Tibial artery (tissue), 4 donors: ENCODE results near the gene PRXL2B.

Experiments used
- DNase-seq, 2 donors: peaks; one replicate each; pipeline ENCODE4 v3.0.0-alpha.2; 2019
- H3K27ac ChIP-seq, 2 donors: fragments of 200-600 bp; sonication (generic) in 1 of 2; 1 replicate in 1 of 2; 2 replicates in 1 of 2; pipeline ENCODE4 v1.5.1; 2018 to 2019; ENCODE audit warnings: mild to moderate bottlenecking in 1 of 2
- H3K27me3 ChIP-seq, 2 donors: fragments of 200-600 bp; sonication (generic) in 1 of 2; one replicate each; pipeline versions ENCODE4 v1.5.1 to v1.6.0; 2016 to 2019
- H3K36me3 ChIP-seq, 3 donors: fragments of 200-600 bp; sonication (generic) in 2 of 3; one replicate each; pipeline ENCODE4 v1.5.1; 2016 to 2019; ENCODE audit warnings: mild to moderate bottlenecking in 2 of 3
- H3K4me1 ChIP-seq, 4 donors: fragments of 200-600 bp; sonication (generic) in 2 of 4; 1 replicate in 3 of 4; 2 replicates in 1 of 4; pipeline ENCODE4 v1.5.1; 2016 to 2019
- H3K4me3 ChIP-seq, 2 donors: fragments of 200-600 bp; sonication (generic) in 1 of 2; 1 replicate in 1 of 2; 2 replicates in 1 of 2; pipeline ENCODE4 v1.5.1; 2018 to 2019; ENCODE audit warnings: mild to moderate bottlenecking in 2 of 2
- H3K9me3 ChIP-seq, 3 donors: fragments of 200-600 bp; sonication (generic) in 1 of 3; one replicate each; pipeline ENCODE4 v1.5.1; 2016 to 2019
- intact Hi-C: fragments of 100-400 bp; cut with DNase I; formaldehyde crosslinking; loops from one replicate; pipeline ENCODE4 v1.15.0; 2023; ENCODE audit warnings: low total_unique reads
- TF ChIP-seq, protein P1 (sequence below), 2 experiments: fragments of 200-600 bp in 1 of 2; fragments of 450-650 bp in 1 of 2; IDR thresholded peaks; one replicate each; pipeline ENCODE4 v1.5.1; 2017 to 2019; ENCODE audit warnings: antibody characterized with exemption in 2 of 2, mild to moderate bottlenecking in 1 of 2, moderate library complexity in 1 of 2

PRXL2B gene

DNA sequence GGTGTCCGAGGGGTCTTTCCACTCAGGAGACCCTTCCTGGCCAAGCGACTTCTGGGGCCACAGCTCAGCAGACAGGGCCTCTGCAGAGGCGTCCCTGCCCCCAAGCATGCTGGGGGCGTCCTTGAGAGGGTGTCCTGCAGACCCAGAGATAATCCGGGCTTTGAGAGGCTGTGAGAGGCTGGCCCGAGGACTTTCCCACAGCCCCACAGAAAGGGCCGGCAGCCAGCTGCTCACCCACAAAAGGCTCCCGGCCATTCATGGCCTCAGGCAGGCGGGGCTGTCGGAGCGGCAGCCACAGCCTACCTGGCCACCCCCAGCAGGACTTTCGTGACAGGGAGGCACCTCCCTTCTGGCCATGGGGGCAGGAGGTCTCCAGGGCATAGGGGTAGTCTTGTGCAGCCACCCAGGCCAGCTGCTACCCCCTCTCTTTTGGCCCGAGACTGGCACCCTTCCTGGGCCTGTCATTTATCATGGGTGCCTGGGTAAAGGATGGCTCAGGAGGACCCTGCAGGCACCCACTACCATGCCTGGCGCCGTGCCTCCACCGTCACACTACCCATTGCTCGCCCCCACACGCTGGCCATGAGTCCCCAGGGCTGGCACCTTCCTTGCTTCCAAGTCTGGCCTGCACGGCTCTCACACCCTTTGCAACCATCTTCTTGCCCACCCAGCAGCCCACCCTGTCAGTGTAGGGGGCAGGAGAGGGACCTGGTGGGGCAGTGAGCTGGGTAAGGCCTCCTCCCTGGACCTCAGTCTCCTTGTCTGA, 41.5 kb upstream of the PRXL2B start:
- Histone ChIP-seq H3K27ac (peak overlapping the region; percentile 95 to 97), H3K4me3 (no peak overlapping the region), H3K4me1 (peaks cover 0 to 74% (median 44%) of the 10 kb centered on the region in 4 donors), H3K27me3 (peaks cover 0 to 65% of the 10 kb centered on the region in 2 donors), H3K36me3 (no peaks in the 10 kb centered on the region), H3K9me3 (no peaks in the 10 kb centered on the region)
- no peak for DNase-seq
- TF ChIP-seq, protein P1, sequence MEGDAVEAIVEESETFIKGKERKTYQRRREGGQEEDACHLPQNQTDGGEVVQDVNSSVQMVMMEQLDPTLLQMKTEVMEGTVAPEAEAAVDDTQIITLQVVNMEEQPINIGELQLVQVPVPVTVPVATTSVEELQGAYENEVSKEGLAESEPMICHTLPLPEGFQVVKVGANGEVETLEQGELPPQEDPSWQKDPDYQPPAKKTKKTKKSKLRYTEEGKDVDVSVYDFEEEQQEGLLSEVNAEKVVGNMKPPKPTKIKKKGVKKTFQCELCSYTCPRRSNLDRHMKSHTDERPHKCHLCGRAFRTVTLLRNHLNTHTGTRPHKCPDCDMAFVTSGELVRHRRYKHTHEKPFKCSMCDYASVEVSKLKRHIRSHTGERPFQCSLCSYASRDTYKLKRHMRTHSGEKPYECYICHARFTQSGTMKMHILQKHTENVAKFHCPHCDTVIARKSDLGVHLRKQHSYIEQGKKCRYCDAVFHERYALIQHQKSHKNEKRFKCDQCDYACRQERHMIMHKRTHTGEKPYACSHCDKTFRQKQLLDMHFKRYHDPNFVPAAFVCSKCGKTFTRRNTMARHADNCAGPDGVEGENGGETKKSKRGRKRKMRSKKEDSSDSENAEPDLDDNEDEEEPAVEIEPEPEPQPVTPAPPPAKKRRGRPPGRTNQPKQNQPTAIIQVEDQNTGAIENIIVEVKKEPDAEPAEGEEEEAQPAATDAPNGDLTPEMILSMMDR (IDR thresholded peaks at IDR 0.05), result no peak
- intact Hi-C loops, result no loop called here

DNA sequence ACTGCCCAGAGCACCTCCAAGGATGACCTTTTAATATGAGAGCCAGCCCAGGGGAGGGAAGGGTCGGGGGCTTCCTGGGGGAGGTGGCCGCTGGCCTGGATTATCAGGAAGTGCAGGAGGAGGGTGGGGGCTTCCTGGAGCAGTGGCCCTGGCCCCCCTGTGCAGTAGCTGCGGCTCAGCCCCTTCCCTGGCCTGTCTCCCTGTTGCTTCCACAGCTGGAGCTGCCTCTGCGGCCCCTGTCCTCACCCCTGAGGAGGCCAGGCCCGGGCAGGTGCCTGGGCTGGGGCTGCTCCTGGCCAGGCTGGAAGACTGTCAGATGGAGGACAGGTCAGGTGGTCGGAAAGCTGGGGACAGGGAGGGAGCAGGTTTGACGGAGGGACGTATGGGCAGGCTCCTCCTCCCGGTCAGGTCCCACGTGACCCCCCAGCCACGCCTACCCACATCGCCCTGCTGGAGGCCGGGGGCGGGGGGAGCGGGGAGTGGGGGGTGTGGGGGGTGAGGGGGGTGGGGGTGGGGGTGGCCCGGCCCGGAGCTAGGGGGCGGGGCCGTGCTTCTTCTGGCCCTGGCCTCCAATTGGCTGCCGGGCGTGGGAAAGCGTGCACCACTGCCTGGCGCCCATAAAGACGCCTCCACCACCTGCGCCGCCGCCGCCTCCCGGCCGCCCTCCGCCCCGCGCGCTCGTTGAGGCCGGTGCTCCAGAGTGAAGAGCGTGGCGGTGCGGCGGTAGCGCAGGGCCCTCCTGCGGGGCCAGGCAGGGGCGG, 40.6 kb upstream of the PRXL2B start:
- peaks cover 0 to 70% (median 42%) of the 10 kb centered on the region in 4 donors for H3K4me1 ChIP-seq
- H3K4me3 ChIP-seq, result peak overlapping the region; percentile 56 to 64
- intact Hi-C loops, result loop anchor here (2.0 kb wide), 1 partner anchor 15 kb away; the partner anchor contains the start of gene HES5
- H3K27me3 ChIP-seq, result peaks cover 0 to 56% of the 10 kb centered on the region in 2 donors
- H3K9me3 ChIP-seq, result no peaks in the 10 kb centered on the region
- H3K36me3 ChIP-seq, result no peaks in the 10 kb centered on the region
- H3K27ac ChIP-seq, result peak overlapping the region; percentile 95 to 97
- DNase-seq, result peak; percentile 88 to 94
- TF ChIP-seq, protein P1 (IDR thresholded peaks at IDR 0.05), result no peak

DNA sequence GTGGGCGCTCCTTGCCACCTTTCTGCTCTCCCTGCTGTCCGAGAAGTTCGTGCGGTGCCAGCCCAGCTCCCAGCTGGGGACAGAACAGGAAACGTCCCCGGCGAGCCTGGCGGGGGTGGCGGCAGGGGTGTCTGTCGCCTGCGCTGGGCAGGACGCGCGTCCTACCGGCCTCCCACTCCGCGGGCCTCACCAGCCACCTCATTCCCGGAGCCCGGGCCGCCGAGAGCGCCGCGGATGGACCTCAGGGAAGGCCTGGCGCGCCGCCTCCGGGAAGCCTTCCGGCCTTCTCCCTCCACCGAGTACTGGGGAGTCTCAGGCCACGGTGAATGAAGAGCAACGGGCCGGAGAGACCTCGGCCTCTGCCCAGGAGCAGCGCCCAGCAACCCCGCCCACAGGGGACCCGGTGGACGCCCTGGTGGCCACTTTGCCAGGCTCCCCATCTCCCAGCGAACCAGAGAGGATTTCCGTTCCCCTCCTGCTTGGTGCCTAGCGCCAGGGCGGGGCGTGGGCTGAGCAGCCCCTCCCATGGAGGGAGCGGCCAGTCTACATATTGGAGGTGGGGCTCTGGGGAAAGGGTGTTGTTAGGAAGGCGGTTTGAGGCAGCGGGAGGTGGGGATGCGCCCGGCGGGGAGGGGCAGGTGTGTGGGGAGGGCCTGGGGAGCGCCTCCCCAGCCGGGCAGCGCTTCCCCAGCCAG, 39.9 kb upstream of the PRXL2B start:
- Histone ChIP-seq H3K27ac (peak overlapping the region; percentile 95 to 97), H3K9me3 (no peaks in the 10 kb centered on the region), H3K4me1 (peaks cover 0 to 67% (median 41%) of the 10 kb centered on the region in 4 donors), H3K4me3 (peak overlapping the region; percentile 56 to 64), H3K36me3 (no peaks in the 10 kb centered on the region), H3K27me3 (peaks cover 0 to 51% of the 10 kb centered on the region in 2 donors)
- intact Hi-C loops, result loop anchor here (2.0 kb wide), 1 partner anchor 16 kb away; the partner anchor contains the start of gene HES5
- TF ChIP-seq, protein P1 (IDR thresholded peaks at IDR 0.05), result peak in 1 of 2 experiments; percentile 16
- peak; percentile 91 to 94 for DNase-seq

DNA sequence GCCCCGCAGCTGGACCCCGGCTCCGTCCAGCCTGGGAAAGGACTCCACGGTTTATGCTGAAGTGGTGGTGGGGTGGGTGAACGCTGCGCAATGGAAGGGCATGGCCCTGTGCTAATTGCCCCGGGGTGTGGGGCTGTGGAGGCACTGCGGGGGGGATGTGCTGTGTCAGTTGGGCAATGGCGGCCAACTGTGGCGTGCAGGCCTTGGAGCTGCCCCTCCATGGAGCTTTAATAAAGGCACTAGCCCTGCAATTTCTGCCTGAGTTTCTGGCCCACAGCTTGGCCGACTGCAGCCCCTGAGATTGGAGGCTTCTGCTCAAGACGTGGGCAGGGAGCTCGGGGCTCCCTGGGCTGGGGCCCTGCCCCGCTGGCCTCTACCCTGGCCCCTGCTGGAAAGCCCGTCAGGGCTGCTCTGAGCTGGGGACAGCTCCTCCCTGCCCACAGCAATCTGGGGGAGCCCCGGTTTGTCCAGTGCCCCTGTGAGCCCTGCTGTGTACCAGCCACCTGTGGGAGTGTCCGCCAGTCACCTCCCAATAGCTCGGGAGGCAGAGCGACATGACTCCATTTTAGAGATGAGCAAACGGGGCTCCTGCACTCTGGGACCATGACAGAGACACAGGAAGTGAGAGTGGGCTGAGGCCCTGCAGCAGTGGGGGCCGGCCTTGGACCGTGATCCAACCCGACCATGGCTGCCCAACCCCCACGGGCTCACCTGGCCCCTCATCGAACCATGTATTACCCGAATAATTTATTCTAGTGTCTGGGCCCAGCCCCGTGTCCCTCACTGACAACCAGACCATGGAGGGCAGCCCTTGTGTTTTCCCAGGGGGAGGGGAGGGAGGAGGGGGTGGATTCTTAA, 39.1 kb upstream of the PRXL2B start:
- TF ChIP-seq, protein P1 (IDR thresholded peaks at IDR 0.05), result no peak
- H3K4me1 ChIP-seq, result peaks cover 0 to 67% (median 41%) of the 10 kb centered on the region in 4 donors
- intact Hi-C loops, result loop anchor here (2.0 kb wide), 2 partner anchors 17 to 133 kb away; partner anchors contain the start of gene HES5
- no peak for DNase-seq
- H3K4me3 ChIP-seq, result peak overlapping the region; percentile 56 to 64
- H3K36me3 ChIP-seq, result no peaks in the 10 kb centered on the region
- H3K9me3 ChIP-seq, result no peaks in the 10 kb centered on the region
- peak overlapping the region; percentile 95 to 97 for H3K27ac ChIP-seq
- peaks cover 0 to 43% of the 10 kb centered on the region in 2 donors for H3K27me3 ChIP-seq
